Measurements from ENCODE around the gene UBR2.
"Not testable (repeated sequence)": the region's sequence is repeated elsewhere in the genome, so short reads cannot be mapped to it uniquely, and the experiment has no call there.

The UBR2 gene

GRCh38 chr6:42729731-42730130 is 165.9 kb downstream of the UBR2 start:
- no peak for DNase-seq

GRCh38 chr6:42733867-42734481 is 170.1 kb downstream of the UBR2 start:
- not testable (repeated sequence) for DNase-seq

DNA sequence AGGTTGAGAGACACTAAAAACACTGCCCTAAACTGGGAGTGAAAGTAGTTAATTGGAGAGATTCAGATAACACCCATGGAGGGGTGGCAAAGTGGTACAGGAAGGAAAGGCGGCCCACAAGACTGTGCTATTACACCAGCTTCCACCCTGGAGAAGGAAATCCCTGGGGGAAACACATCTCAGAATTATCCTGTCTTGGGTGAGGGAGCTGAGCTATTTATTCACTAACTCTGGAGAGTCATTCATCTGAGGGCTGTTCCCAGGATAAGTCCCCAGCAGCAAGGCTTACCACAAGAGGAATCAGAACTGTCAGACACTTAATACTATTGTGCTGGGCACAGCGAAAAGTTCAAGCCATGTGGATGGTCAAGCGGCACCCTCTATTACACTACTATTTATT is 172.1 kb downstream of the UBR2 start:
- DNase-seq, result no peak

GRCh38 chr6:42740725-42741124 is 176.9 kb downstream of the UBR2 start:
- DNase-seq, result no peak

DNA sequence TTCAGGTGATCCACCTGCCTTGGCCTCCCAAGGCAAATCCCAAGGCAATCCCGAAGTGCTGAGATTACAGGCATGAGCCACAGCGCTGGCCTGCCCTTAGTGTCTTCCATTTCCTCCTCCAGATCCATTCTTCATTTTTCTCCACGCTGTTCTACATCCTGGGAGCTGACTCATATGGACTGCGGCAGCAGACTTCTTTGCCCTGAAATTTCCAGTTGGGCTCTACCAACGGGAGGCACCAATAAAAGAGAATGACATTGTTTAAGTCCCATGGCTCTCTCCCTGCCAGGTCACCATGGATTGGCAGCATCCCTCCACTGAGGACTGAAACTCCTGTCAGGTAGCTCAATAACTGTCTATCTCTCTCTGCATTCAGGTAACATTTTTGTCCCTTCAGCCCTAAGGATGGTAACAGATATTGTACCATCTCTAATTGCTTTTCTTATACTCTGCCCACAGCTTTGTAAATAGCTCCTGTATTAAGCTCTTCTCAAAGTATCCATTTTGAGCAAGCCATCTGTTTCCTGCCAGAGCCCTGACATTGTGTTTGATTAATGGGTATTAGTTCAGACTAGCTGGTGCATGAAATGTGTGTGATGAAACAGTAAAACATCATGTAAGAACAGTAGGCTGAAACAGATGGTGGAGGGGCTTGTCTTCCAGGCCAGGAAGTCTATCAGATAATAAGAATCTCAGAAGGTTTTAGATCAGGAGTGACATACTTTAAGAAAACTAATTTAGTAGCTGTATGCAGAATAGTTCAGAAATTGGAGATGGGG is 178.5 kb downstream of the UBR2 start:
- no peak for DNase-seq
